SK-N-SH (cell line): ENCODE results near the gene KLHL2.

Source experiments
- CHD2 ChIP-seq: fragments of 150-350 bp; IDR thresholded peaks from 2 replicates; pipeline ENCODE4 v1.6.1; 2018; ENCODE audit warnings: low read length; ENCODE audit not compliant: partially characterized antibody
- CTCF ChIP-seq: fragments of 200-600 bp; sonication (generic); IDR thresholded peaks from 2 replicates; pipeline ENCODE4 v1.6.1; 2017; ENCODE audit warnings: antibody characterized with exemption, mild to moderate bottlenecking, moderate library complexity
- EP300 ChIP-seq, 2 experiments: IDR thresholded peaks; 2 replicates each; pipeline versions ENCODE4 v1.4.0 to v1.6.1; 2012; ENCODE audit warnings: borderline replicate concordance in 1 of 2, low read depth in 1 of 2, low read length in 1 of 2
- MXI1 ChIP-seq: IDR thresholded peaks from 2 replicates; pipeline ENCODE4 v1.6.1; 2012; ENCODE audit warnings: mild to moderate bottlenecking, low read depth, low read length, improper control_type of control experiment
- NRF1 ChIP-seq: IDR thresholded peaks from 2 replicates; pipeline ENCODE4 v1.6.1; 2012; ENCODE audit warnings: low read depth, mild to moderate bottlenecking, low read length
- REST ChIP-seq: IDR thresholded peaks from 2 replicates; pipeline ENCODE4 v1.6.1; 2012; ENCODE audit warnings: mild to moderate bottlenecking, low read depth, low read length, moderate library complexity
- RXRA ChIP-seq: IDR thresholded peaks from 2 replicates; pipeline ENCODE4 v1.4.0; 2012; ENCODE audit warnings: low read depth, mild to moderate bottlenecking, borderline replicate concordance
- SMC3 ChIP-seq: IDR thresholded peaks from 2 replicates; pipeline ENCODE4 v1.6.1; 2012; ENCODE audit warnings: low read depth, low read length, improper control_type of control experiment
- TAF1 ChIP-seq: IDR thresholded peaks from 2 replicates; pipeline ENCODE4 v1.6.1; 2012; ENCODE audit warnings: low read depth, mild to moderate bottlenecking, low read length, moderate library complexity, borderline replicate concordance
- ZBTB33 ChIP-seq: IDR thresholded peaks from 2 replicates; pipeline ENCODE4 v1.4.0; 2012; ENCODE audit warnings: low read depth, borderline replicate concordance

DNA sequence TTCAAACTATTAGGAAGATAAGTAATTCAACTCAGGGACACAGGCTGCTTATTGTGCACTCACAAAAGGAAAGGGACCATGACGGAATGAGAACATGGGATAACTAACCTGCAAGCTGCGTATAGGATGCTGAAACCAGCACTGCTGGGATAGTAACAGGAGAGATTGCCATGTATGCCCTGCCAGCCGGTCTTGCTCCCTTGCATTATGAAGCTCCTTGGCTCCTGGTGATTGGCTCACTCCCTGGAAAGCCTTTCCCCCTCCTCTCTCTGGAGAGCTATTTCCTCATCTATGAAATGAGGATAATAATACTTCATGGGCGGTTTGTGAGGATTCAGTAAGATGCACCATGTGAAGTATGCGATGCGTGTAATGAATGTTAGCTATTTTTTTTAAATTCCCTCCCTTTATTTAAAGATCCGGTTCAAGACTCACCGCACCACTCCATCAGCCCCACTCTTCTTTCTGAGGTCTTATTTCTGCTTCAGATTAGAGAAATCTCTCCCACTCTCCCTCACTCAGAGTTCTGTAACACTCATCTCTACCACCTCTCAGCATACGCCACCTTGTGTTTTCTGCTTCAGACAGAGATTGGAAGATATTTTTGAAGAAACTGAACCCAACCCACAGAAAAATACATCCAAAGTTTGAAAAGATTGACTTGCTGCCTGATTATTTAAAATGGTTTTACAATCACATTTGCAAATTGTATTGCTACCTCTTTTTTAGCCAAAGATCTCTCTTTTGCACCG is 138.5 kb downstream of the KLHL2 start:
- TF ChIP-seq EP300 (IDR thresholded peaks at IDR 0.05; ENCODE audit: borderline replicate concordance in 1 of 2, low read depth in 1 of 2, low read length in 1 of 2) (no peak), ZBTB33 (no peak), SMC3 (no peak), NRF1 (no peak), REST (no peak), RXRA (no peak), CTCF (no peak), TAF1 (no peak), CHD2 (no peak), MXI1 (no peak)
